H1 (cell line): ENCODE measurements around the gene HPN. TPM values are rescaled to one million over a fixed set of nuclear protein-coding genes. Genes with fewer than 3 reads are reported as not detected.

Experiments
- CTCF ChIA-PET: fragments of 300-600 bp; sonication (Branson Sonifier 250); formaldehyde crosslinking; loops from one replicate; lab custom pipeline; 2021; ENCODE audit not compliant: partially characterized antibody; lab: Charles Lee
- POLR2A ChIA-PET: fragments of 300-600 bp; sonication (Branson Sonifier 250); formaldehyde crosslinking; loops from one replicate; lab custom pipeline; 2021; ENCODE audit warnings: inconsistent platforms; ENCODE audit not compliant: partially characterized antibody; lab: Charles Lee
- DNase-seq, 2 experiments: peaks; one replicate each; pipeline versions ENCODE4 v3.0.0 to v3.0.0-alpha.2; 2010 to 2022; ENCODE audit warnings: low spot score in 2 of 2, low read depth in 1 of 2, mixed read lengths in 1 of 2
- FAIRE-seq: peaks from 2 replicates; lab custom pipeline; 2011; peaks lifted over from hg19 to GRCh38; lab: Jason Lieb, UNC
- H2AFZ ChIP-seq: 2 replicates; pipeline ENCODE4 v1.8.1; 2012; ENCODE audit warnings: low read length, inconsistent platforms
- H2AK5ac ChIP-seq: 2 replicates; pipeline ENCODE4 v1.6.1; 2013; ENCODE audit warnings: low read depth, low read length
- H2BK120ac ChIP-seq: replicated peaks from 2 replicates; pipeline ENCODE3; 2013; ENCODE audit warnings: low read depth, low read length, inconsistent platforms
- H2BK12ac ChIP-seq: 2 replicates; pipeline ENCODE4 v1.6.1; 2013; ENCODE audit warnings: low read depth, low read length
- H2BK15ac ChIP-seq: 2 replicates; pipeline ENCODE4 v1.6.1; 2013; ENCODE audit warnings: low read length
- H2BK20ac ChIP-seq: 2 replicates; pipeline ENCODE4 v1.6.1; 2013; ENCODE audit warnings: low read length
- H2BK5ac ChIP-seq: 2 replicates; pipeline ENCODE4 v1.6.1; 2013; ENCODE audit warnings: low read depth, low read length
- H3K14ac ChIP-seq: 2 replicates; pipeline ENCODE4 v1.6.1; 2013; ENCODE audit warnings: inconsistent platforms; ENCODE audit not compliant: insufficient read length
- H3K18ac ChIP-seq: 2 replicates; pipeline ENCODE4 v1.6.1; 2013; ENCODE audit warnings: low read length; ENCODE audit errors: extremely low read depth
- H3K23ac ChIP-seq: 2 replicates; pipeline ENCODE4 v1.6.1; 2013; ENCODE audit warnings: inconsistent platforms; ENCODE audit not compliant: insufficient read length
- H3K23me2 ChIP-seq: 2 replicates; pipeline ENCODE4 v1.6.1; 2013; ENCODE audit warnings: low read depth, low read length
- H3K27ac ChIP-seq: 2 replicates; pipeline ENCODE4 v1.6.1; 2011; ENCODE audit warnings: low read depth, low read length, inconsistent platforms
- H3K27me3 ChIP-seq, 4 experiments: replicated peaks in 1 of 4; 1 replicate in 1 of 4; 2 replicates in 3 of 4; pipeline versions ENCODE4 v1.6.1 to v1.8.1; 2011 to 2013; ENCODE audit warnings: low read length in 3 of 4, mild to moderate bottlenecking in 3 of 4, inconsistent platforms in 2 of 4, mixed read lengths in 2 of 4, moderate library complexity in 1 of 4; ENCODE audit not compliant: control insufficient read depth in 3 of 4, insufficient read depth in 3 of 4; ENCODE audit errors: extremely low read depth in 1 of 4
- H3K36me3 ChIP-seq, 4 experiments: 2 replicates each; pipeline versions ENCODE4 v1.6.1 to v1.8.1; 2011 to 2013; ENCODE audit warnings: mild to moderate bottlenecking in 4 of 4, low read length in 3 of 4, moderate library complexity in 2 of 4, control low read depth in 1 of 4, inconsistent platforms in 1 of 4; ENCODE audit not compliant: insufficient read depth in 4 of 4, control insufficient read depth in 2 of 4
- H3K4ac ChIP-seq: replicated peaks from 2 replicates; pipeline ENCODE3; 2013; ENCODE audit warnings: low read length, low read depth, mixed read lengths, inconsistent platforms; ENCODE audit not compliant: insufficient read length
- H3K4me1 ChIP-seq, 4 experiments: replicated peaks in 1 of 4; 1 replicate in 1 of 4; 2 replicates in 3 of 4; pipeline versions ENCODE4 v1.6.1 to v1.8.1; 2011 to 2013; ENCODE audit warnings: low read length in 3 of 4, inconsistent platforms in 2 of 4, mixed read lengths in 1 of 4; ENCODE audit not compliant: insufficient read depth in 4 of 4, control insufficient read depth in 3 of 4
- H3K4me2 ChIP-seq, 2 experiments: 2 replicates each; pipeline versions ENCODE4 v1.6.1 to v1.8.1; 2011 to 2013; ENCODE audit warnings: low read depth in 2 of 2, low read length in 2 of 2, control low read depth in 1 of 2, inconsistent platforms in 1 of 2, mild to moderate bottlenecking in 1 of 2; ENCODE audit not compliant: insufficient read depth in 1 of 2
- H3K4me3 ChIP-seq, 4 experiments: fragments of 200-600, 300-600 bp in 1 of 4; sonication (generic), shearing (Covaris generic), sonication (Bioruptor Twin) in 1 of 4; 2 replicates each; pipeline versions ENCODE4 v1.5.1 to v1.8.1; 2011 to 2016; ENCODE audit warnings: low read length in 4 of 4, low read depth in 3 of 4, control low read depth in 2 of 4, inconsistent platforms in 2 of 4, mild to moderate bottlenecking in 2 of 4, mixed read lengths in 1 of 4, moderate library complexity in 1 of 4; ENCODE audit not compliant: insufficient read depth in 2 of 4; ENCODE audit errors: extremely low read depth in 1 of 4
- H3K56ac ChIP-seq: replicated peaks from 2 replicates; pipeline ENCODE3; 2013; ENCODE audit warnings: low read depth, mild to moderate bottlenecking, mixed read lengths, low read length, inconsistent platforms; ENCODE audit not compliant: insufficient read length
- H3K79me1 ChIP-seq: 2 replicates; pipeline ENCODE4 v1.6.1; 2013; ENCODE audit warnings: low read depth, low read length, control low read depth
- H3K79me2 ChIP-seq, 2 experiments: 2 replicates each; pipeline versions ENCODE4 v1.6.1 to v1.8.1; 2012 to 2013; ENCODE audit warnings: low read length in 2 of 2, mild to moderate bottlenecking in 2 of 2, inconsistent platforms in 1 of 2; ENCODE audit not compliant: insufficient read depth in 2 of 2, control insufficient read depth in 1 of 2
- H3K9ac ChIP-seq, 4 experiments: replicated peaks in 1 of 4; 1 replicate in 1 of 4; 2 replicates in 3 of 4; pipeline versions ENCODE4 v1.6.1 to v1.8.1; 2011 to 2013; ENCODE audit warnings: low read depth in 3 of 4, low read length in 3 of 4, control low read depth in 2 of 4, mild to moderate bottlenecking in 2 of 4, moderate library complexity in 2 of 4, inconsistent platforms in 1 of 4; ENCODE audit errors: extremely low read depth in 1 of 4
- H3K9me3 ChIP-seq, 2 experiments: 2 replicates each; pipeline versions ENCODE4 v1.6.1 to v1.8.1; 2012 to 2013; ENCODE audit warnings: mild to moderate bottlenecking in 2 of 2, moderate library complexity in 2 of 2, control low read depth in 1 of 2, inconsistent platforms in 1 of 2, low read depth in 1 of 2, low read length in 1 of 2, mixed read lengths in 1 of 2; ENCODE audit not compliant: insufficient read depth in 2 of 2
- H4K20me1 ChIP-seq, 2 experiments: replicated peaks in 1 of 2; 2 replicates each; pipeline versions ENCODE3 to v1.8.1; 2011 to 2013; ENCODE audit warnings: inconsistent platforms in 2 of 2, low read length in 2 of 2, mild to moderate bottlenecking in 1 of 2; ENCODE audit not compliant: insufficient read depth in 2 of 2, control insufficient read depth in 1 of 2
- H4K5ac ChIP-seq: 2 replicates; pipeline ENCODE4 v1.6.1; 2013; ENCODE audit warnings: low read length, low read depth, mixed read lengths, inconsistent platforms; ENCODE audit not compliant: insufficient read length
- H4K8ac ChIP-seq: 2 replicates; pipeline ENCODE4 v1.8.0; 2013; ENCODE audit warnings: mild to moderate bottlenecking, moderate library complexity, low read length, inconsistent platforms; ENCODE audit not compliant: insufficient read depth; ENCODE audit errors: extremely low read depth
- H4K91ac ChIP-seq: replicated peaks from 2 replicates; pipeline ENCODE3; 2013; ENCODE audit warnings: low read length, mixed read lengths, inconsistent platforms; ENCODE audit not compliant: insufficient read length
- SAP30 ChIP-seq: fragments of 300-600 bp; sonication (generic); IDR thresholded peaks from 2 replicates; pipeline ENCODE4 v1.7.1; 2012; ENCODE audit warnings: low read length, moderate library complexity, mild to moderate bottlenecking, inconsistent platforms; ENCODE audit not compliant: insufficient read depth, insufficient replicate concordance
- polyA plus RNA-seq, 7 experiments: library from polyadenylated mRNA; depleted of rRNA in 3 of 7; stranded (reverse) in 5 of 7; unstranded in 2 of 7; fragments of >200 nt in 5 of 7; fragments of 200-250 nt in 2 of 7; gene quantifications; 1 replicate in 5 of 7; 2 replicates in 1 of 7; 4 replicates in 1 of 7; pipeline versions ENCODE4 v1.2.1 to v1.2.3, GENCODE V29; 2011 to 2013; ENCODE audit warnings: missing spikeins in 2 of 7, mixed read lengths in 2 of 7
- total RNA-seq: library from RNA; stranded (reverse); fragmentation: NEBNext Ultra II Directional; extraction: Animal tissue kit (Norgen Biotek cat#: 25700); gene quantifications from 2 replicates; pipeline ENCODE4 v1.2.1, GENCODE V29; 2021
- TF ChIP-seq, protein P1 (sequence below): IDR thresholded peaks from 2 replicates; pipeline ENCODE4 v1.6.1; 2011; ENCODE audit warnings: low read length, improper control_type of control experiment

Gene HPN
- total and polyA plus RNA-seq, 2 of the 8 experiments (the other 6 are each of a cell fraction or from before 2014, with no cell fraction given): 14.7 to 33.7 TPM

DNA sequence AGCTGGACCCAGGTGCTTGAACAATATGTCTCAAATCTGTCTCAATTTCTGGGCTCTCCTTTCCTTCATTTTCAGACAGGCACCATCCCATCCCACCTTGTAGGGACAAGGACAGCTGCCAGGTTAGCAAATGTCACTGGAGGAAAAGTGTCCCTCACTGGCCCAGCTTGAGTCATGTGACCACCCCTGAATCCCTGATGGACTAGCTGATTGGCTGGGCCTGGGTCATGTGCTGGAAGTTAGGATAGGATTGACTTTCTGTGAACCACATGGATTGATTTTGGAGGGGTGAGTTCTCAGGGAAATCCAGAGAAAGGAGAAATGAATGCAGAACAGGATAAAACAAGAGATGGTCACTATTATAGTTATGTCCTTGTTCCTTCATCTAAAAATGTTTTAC, 45.9 kb downstream of the HPN start:
- peaks cover 2% of the 10 kb centered on the region; the same call in 1 of the 2 replicates for H3K23me2 ChIP-seq
- no peak overlapping the region for H3K4me3 ChIP-seq
- H3K79me1 ChIP-seq: no peaks in the 10 kb centered on the region
- no peak overlapping the region for H2BK5ac ChIP-seq
- H3K9ac ChIP-seq: no peak overlapping the region
- H4K20me1 ChIP-seq: no peaks in the 10 kb centered on the region
- peaks cover 0 to 2% (median 0%) of the 10 kb centered on the region in 4 experiments; a peak in 1 of 7 replicates for H3K27me3 ChIP-seq
- H4K5ac ChIP-seq: no peak overlapping the region
- no peak overlapping the region for H2AK5ac ChIP-seq
- H2BK120ac ChIP-seq: no peak overlapping the region
- no peak overlapping the region for H2BK12ac ChIP-seq
- FAIRE-seq (no peak), DNase-seq (no peak)
- H3K14ac ChIP-seq: no peak overlapping the region
- H3K4me2 ChIP-seq: no peak overlapping the region
- no peak overlapping the region for H3K56ac ChIP-seq
- TF ChIP-seq, protein P1, sequence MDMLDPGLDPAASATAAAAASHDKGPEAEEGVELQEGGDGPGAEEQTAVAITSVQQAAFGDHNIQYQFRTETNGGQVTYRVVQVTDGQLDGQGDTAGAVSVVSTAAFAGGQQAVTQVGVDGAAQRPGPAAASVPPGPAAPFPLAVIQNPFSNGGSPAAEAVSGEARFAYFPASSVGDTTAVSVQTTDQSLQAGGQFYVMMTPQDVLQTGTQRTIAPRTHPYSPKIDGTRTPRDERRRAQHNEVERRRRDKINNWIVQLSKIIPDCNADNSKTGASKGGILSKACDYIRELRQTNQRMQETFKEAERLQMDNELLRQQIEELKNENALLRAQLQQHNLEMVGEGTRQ: peak; percentile 79
- no peak for TF ChIP-seq SAP30
- no peaks in the 10 kb centered on the region for H3K36me3 ChIP-seq
- H3K79me2 ChIP-seq: no peaks in the 10 kb centered on the region
- H3K4ac ChIP-seq: no peak overlapping the region
- no peak overlapping the region for H2BK20ac ChIP-seq
- H2AFZ ChIP-seq: no peak overlapping the region
- ChIA-PET POLR2A (interaction anchor here (0.8 to 1.1 kb wide), 2 partner anchors 11 to 16 kb away, joined by 3 read pairs; no protein-coding TSS in a partner anchor), CTCF (interaction anchor here (0.9 to 4.5 kb wide), 8 partner anchors 17 to 91 kb away, joined by 3 to 28 read pairs (median 6); no protein-coding TSS in a partner anchor)
- no peak overlapping the region for H3K27ac ChIP-seq
- no peak overlapping the region for H3K18ac ChIP-seq
- H3K23ac ChIP-seq: no peak overlapping the region
- H2BK15ac ChIP-seq: no peak overlapping the region
- no peak overlapping the region for H4K91ac ChIP-seq
- H4K8ac ChIP-seq: no peak overlapping the region
- no peaks in the 10 kb centered on the region; a peak in 1 of 4 replicates for H3K9me3 ChIP-seq
- peaks cover 3 to 17% (median 8%) of the 10 kb centered on the region in 4 experiments; a peak in 6 of 7 replicates for H3K4me1 ChIP-seq
